Activated T-helper 17 cell treated with anti-CD3 and anti-CD28 coated beads, Interleukin-2, amount 50 U/mL, for 72 hours (primary cell): ENCODE results near the gene ELAC1. TPM values are rescaled to one million over a fixed set of nuclear protein-coding genes. Genes with fewer than 3 reads are reported as not detected.

ENCODE experiments used
- ATAC-seq: fragments of 150-1000 bp; cut with Tn5 transposase; replicated peaks from 2 replicates; pipeline ENCODE4 v1.10.0; 2021; ENCODE audit warnings: mild to moderate bottlenecking, moderate library complexity
- H3K27ac Mint-ChIP-seq: one replicate; pipeline ENCODE4 v1.8.0; 2022; ENCODE audit warnings: mixed read lengths
- H3K27me3 Mint-ChIP-seq: one replicate; pipeline ENCODE4 v1.8.0; 2022; ENCODE audit warnings: mixed read lengths
- H3K36me3 Mint-ChIP-seq: one replicate; pipeline ENCODE4 v1.8.0; 2022; ENCODE audit warnings: low read depth, mild to moderate bottlenecking, mixed read lengths
- H3K4me1 Mint-ChIP-seq: one replicate; pipeline ENCODE4 v1.8.0; 2022; ENCODE audit warnings: mixed read lengths
- H3K4me3 Mint-ChIP-seq: one replicate; pipeline ENCODE4 v1.8.0; 2022; ENCODE audit warnings: mild to moderate bottlenecking, mixed read lengths
- H3K9me3 Mint-ChIP-seq: one replicate; pipeline ENCODE4 v1.8.0; 2022; ENCODE audit warnings: mixed read lengths
- total RNA-seq, 2 donors: library from RNA; stranded (reverse); gene quantifications; one replicate each; pipeline ENCODE4 v1.2.3, GENCODE V29; 2022

ELAC1 gene
- total RNA-seq, 2 donors from 2014 or later: 1.1 to 3.5 TPM

DNA sequence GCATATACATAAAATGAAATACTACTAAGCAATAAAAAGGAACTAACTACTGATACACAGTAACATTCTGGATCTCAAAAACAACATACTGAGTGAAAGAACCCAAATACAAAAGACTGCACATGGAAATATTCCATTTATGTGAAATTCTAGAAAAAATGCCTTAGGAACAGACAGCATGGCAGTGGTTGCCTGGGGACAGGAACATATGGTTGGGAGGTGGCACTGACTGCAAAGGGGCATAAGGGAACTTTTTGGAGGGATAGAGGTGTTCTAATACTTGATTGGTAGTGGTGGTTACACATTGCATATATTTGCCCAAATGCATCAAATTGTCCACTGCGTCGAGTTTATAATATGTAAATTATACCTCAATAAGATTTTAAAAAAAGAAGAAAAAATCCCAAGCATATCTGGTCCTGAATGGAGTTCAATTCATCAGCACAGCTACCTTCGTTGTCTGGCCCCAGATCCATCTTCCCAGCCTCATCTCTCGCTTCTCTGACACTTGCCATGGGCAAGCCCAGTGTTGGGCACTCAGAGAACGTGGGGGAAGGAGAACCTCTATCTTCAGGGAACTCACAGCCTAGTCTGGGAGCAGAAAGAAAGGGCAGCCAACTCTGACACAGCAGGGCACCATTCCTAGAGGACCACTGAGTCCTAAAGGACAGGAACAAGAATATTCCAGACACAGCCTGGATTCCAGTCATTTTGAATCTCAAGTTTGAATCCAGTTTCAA lies 53.6 kb downstream of the ELAC1 start:
- Mint-ChIP-seq H3K36me3 (no peaks in the 10 kb centered on the region), H3K4me1 (no peaks in the 10 kb centered on the region), H3K27ac (no peak overlapping the region), H3K9me3 (no peaks in the 10 kb centered on the region), H3K4me3 (no peak overlapping the region), H3K27me3 (no peaks in the 10 kb centered on the region)
- ATAC-seq: no peak

DNA sequence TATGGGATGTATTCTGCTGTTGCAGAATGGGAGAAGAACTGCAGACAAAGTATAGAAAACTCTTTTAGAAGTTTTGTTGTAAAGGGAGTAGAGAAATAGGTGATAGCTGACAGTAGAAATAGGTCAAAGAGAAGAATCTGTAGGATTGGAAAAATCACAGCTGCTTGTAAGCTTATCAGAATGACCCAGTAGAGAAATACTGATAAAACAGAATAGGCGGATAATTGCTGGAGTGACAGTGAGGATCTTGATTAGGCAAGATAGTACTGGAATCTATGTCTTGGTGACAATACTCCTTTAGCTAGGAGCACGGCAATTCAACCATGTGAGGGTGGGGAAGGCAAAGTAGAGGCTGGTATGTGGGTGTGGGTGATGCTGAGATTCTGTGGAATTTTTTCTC lies 57.7 kb downstream of the ELAC1 start:
- no peak for ATAC-seq
- no peaks in the 10 kb centered on the region for H3K27me3 Mint-ChIP-seq
- peaks cover 15% of the 10 kb centered on the region for H3K4me1 Mint-ChIP-seq
- no peak overlapping the region for H3K27ac Mint-ChIP-seq
- peaks cover 14% of the 10 kb centered on the region for H3K36me3 Mint-ChIP-seq
- no peak overlapping the region for H3K4me3 Mint-ChIP-seq
- H3K9me3 Mint-ChIP-seq: no peaks in the 10 kb centered on the region

DNA sequence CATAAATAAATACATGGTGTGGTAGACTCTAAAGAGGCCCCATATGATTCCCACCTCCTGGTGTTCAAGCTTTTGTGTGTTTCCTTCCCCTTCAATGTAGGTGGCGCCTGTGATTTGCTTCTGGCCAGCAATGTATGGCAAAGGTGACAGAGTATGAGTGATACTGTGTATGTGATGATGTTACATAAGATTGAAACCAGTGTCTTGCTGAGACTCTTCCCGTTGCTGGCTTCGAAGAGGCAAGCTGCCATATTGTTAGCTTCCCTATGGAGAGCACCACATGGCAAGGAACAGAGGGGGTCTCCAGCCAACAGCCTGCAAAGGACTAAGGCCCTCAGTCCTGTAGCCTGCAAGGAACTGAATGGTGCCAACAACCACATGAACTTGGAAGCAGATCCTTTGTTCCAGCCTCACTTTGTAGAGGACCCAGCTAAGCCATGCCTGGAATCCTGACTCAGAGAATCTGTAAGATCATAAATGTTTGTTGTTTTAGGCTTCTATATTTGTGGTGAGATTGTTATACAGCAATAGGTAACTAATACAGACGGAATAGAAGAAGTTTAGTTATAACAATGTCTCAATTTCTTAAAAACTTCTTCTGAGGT lies 60.5 kb downstream of the ELAC1 start:
- Mint-ChIP-seq H3K27ac (peak overlapping the region; percentile 98), H3K4me3 (peak overlapping the region; percentile 96), H3K36me3 (peaks cover 38% of the 10 kb centered on the region), H3K27me3 (no peaks in the 10 kb centered on the region), H3K9me3 (no peaks in the 10 kb centered on the region), H3K4me1 (peaks cover 32% of the 10 kb centered on the region)
- ATAC-seq: peak; percentile 19

DNA sequence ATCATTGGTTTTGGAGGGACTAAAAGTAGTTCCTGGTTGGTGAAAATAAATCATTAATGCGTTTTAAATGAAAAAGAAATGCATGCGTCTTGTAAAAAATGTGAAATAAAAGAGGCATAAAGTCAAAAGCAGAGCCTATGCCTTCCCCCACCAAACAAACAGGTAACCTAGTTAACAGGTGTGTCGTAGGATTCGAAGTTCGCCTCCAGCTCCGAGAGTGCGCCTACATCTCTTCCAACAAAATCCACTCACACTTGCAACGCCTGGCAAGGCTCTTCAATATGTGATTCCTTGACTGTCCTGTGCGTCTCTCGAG lies 61.5 kb downstream of the ELAC1 start:
- peaks cover 37% of the 10 kb centered on the region for H3K4me1 Mint-ChIP-seq
- peaks cover 49% of the 10 kb centered on the region for H3K36me3 Mint-ChIP-seq
- H3K9me3 Mint-ChIP-seq: no peaks in the 10 kb centered on the region
- ATAC-seq: no peak
- H3K27ac Mint-ChIP-seq: peak overlapping the region; percentile 98
- no peaks in the 10 kb centered on the region for H3K27me3 Mint-ChIP-seq
- peak overlapping the region; percentile 96 for H3K4me3 Mint-ChIP-seq

DNA sequence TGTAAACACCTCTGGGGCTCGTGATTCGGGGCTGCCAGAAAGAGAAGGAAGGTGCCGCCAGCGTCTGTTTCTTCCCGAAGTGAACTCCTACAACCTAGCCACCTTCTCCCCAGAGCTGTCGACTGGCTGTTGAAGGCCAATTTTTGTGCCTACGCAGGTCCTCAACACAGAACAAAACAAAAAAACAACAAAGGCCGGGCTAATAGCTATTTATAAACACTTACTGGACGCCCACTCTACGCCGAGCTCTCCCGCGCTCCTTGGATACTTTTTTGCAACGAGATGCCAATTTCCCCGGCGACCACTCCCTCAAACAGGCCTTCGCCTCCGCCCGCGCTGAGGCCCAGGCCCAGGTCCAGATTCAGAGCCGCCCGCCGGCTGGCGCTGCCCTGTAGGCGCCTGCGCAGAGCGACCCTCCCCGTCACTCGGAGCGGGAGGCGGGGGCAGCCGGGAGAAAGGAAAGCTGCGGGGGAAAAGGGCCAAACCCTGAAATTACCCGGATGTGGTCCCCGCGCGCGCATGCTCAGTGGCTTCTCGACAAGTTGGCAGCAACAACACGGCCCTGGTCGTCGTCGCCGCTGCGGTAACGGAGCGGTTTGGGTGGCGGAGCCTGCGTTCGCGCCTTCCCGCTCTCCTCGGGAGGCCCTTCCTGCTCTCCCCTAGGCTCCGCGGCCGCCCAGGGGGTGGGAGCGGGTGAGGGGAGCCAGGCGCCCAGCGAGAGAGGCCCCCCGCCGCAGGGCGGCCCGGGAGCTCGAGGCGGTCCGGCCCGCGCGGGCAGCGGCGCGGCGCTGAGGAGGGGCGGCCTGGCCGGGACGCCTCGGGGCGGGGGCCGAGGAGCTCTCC lies 62.1 kb downstream of the ELAC1 start, which contains the start of gene SMAD4:
Gene SMAD4, plus strand, starts transcription at position 520 of the 843 bp plus-strand sequence. CDS start 16,834 bp downstream, outside the sequence.
- peak; percentile 87 for ATAC-seq
- Mint-ChIP-seq H3K9me3 (no peaks in the 10 kb centered on the region), H3K4me1 (peaks cover 43% of the 10 kb centered on the region), H3K27ac (peak within 1 kb of the TSS; percentile 99), H3K4me3 (peak within 1 kb of the TSS; percentile 100), H3K36me3 (peaks cover 55% of the 10 kb centered on the region), H3K27me3 (no peaks in the 10 kb centered on the region)

DNA sequence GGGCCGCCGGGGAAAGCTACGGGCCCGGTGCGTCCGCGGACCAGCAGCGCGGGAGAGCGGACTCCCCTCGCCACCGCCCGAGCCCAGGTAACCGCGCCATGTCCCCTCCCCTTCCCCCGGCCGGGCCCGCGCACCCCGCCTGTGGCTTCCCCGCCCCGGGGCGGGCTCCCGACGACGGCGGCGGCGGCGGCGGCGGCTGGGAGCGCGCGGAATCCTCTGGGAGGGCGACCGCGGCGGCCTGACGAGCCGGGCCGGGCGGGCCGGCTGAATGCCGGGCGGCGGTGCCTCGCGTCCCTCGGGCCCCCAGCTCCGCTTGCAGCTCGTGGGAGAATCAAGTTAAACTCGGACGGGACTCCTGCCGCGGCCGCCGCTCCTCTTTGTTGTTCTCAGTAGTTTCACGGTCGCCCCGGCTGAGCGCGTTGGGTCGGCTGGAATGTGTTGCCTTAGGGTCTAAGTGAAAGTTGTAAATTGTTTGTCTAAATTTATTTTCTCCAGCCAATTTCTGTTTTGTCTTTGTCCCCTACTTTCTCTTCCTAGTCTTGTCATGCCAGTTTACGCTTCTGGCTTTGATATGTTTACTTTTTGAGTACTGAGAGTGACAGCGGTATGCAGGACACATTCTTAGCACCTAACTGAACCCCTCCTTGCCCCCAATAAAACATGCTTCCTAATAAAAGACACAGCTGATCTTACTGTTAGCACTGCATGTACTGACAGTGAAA lies 62.9 kb downstream of the ELAC1 start:
- Mint-ChIP-seq H3K27me3 (no peaks in the 10 kb centered on the region), H3K4me3 (peak overlapping the region; percentile 100)
- peak; percentile 69 for ATAC-seq

DNA sequence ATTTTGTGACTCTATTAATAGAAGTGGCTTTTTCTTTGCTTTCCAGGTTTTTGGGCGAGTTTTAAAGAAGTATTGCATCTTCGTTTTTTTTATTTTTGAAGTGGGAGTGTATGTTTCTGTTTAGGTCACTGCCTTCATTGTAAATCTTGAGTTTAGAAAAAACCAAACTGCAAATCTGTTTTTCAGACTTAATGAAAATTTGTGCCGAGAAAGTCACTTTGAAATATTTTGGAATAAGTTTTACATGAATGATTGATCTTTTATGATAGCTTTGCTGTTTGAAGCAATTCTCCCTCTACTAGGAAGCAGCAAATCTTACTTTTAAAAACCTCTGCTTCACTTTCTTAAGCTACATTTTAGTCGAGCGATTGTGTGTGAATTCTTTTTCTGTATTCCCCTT lies 64.4 kb downstream of the ELAC1 start:
- H3K27me3 Mint-ChIP-seq: no peaks in the 10 kb centered on the region
- H3K27ac Mint-ChIP-seq: peak overlapping the region; percentile 36
- H3K4me3 Mint-ChIP-seq: peak overlapping the region; percentile 100
- H3K36me3 Mint-ChIP-seq: peaks cover 64% of the 10 kb centered on the region
- ATAC-seq: no peak
- peaks cover 54% of the 10 kb centered on the region for H3K4me1 Mint-ChIP-seq
- no peaks in the 10 kb centered on the region for H3K9me3 Mint-ChIP-seq

More for the DNA sequence above, 62.9 kb downstream of the ELAC1 start:
- peaks cover 47% of the 10 kb centered on the region for H3K4me1 Mint-ChIP-seq
- peaks cover 58% of the 10 kb centered on the region for H3K36me3 Mint-ChIP-seq
- peak overlapping the region; percentile 99 for H3K27ac Mint-ChIP-seq
- H3K9me3 Mint-ChIP-seq: no peaks in the 10 kb centered on the region

DNA sequence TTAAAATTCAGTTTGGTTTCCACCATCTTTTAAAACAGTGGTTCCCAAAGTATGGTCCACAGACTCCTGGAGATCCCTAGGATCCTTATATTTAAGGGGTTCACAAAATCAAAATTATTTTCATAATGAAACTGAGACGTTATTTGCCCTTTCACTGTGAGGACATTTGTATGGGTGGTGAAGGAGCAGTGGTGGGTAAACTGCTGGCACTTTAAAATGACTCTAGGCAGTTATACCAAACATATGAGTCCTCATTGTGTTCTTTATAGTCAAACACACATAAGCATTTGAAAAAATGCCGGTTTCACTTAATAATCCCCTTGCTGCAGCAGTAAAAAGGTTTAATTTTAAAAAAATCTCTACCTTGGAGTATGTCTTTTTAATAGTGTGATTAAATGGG lies 69.4 kb downstream of the ELAC1 start:
- Mint-ChIP-seq H3K36me3 (peaks cover 45% of the 10 kb centered on the region), H3K9me3 (no peaks in the 10 kb centered on the region), H3K4me1 (peaks cover 59% of the 10 kb centered on the region), H3K27ac (peak overlapping the region; percentile 59), H3K4me3 (peak overlapping the region; percentile 29), H3K27me3 (no peaks in the 10 kb centered on the region)
- peak; percentile 23 for ATAC-seq

Other genes with a start within 250 kb of the ELAC1 start
- gene MRO, start 148.0 kb upstream of the ELAC1 start, total RNA-seq: not detected
- 100 to 1,000 TPM in 1 of 2 donors, 10 to 100 TPM in 1; 58.4 to 115 TPM for gene ME2, start 88.9 kb upstream of the ELAC1 start, total RNA-seq
- 10 to 100 TPM; 74.5 to 92.3 TPM for gene SMAD4, start 62.2 kb downstream of the ELAC1 start, total RNA-seq
- gene MEX3C, start 229.6 kb downstream of the ELAC1 start, total RNA-seq: 10 to 100 TPM; 46.0 to 46.9 TPM